Keratinocyte (primary cell): ENCODE data around the gene PLA1A.

ENCODE experiments used
- CTCF ChIP-seq, 3 experiments: IDR thresholded peaks in 1 of 3; conservative IDR thresholded peaks in 1 of 3; optimal IDR thresholded peaks in 1 of 3; 2 replicates in 2 of 3; 3 replicates in 1 of 3; pipeline versions ENCODE3 to v1.5.1; 2011; ENCODE audit warnings: low read length in 3 of 3, mild to moderate bottlenecking in 3 of 3, moderate library complexity in 2 of 3, control low read depth in 1 of 3, inconsistent platforms in 1 of 3; ENCODE audit not compliant: insufficient read depth in 2 of 3; ENCODE audit errors: extremely low read depth in 1 of 3
- EZH2 ChIP-seq: IDR thresholded peaks from one replicate; pipeline ENCODE4 v1.6.1; 2012; ENCODE audit warnings: inconsistent platforms, mild to moderate bottlenecking, low read length, moderate library complexity

DNA sequence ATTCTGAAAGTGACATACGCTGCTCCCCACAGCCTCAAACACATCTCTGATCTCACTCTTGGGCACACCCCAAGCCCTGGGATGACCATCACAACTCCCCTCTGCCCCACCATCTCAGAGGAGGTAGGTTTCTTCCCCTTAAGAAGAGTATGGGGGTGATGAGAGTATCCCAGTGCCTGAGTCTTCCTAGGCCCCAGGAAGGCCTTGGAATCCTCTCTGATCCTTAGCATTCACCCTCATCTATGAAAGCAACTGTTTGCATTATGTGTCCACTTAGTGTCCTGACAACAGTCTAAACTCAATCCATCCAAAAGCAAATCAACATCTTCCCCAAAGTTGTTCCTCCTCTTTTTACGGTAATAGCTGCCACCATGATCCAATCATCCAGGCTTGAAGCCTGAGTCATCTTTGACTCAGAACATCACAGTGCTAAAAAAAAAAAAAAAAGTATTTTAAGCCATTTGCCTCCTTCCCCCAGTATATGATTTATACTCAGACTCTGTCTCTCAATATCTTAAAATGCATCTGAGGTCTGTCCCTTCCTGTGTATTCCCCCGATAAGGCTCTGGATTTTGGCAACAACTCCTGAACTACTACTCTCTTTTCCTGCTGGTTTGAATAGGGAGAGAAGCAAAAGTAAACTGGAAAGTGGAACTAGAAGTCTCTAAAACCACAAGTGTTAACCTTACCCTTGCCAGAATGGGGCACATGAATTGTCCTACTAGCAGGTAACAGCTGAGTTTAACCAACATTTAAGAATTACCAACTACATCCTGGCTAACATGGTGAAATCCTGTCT lies 40.2 kb downstream of the PLA1A start:
- TF ChIP-seq CTCF (optimal IDR thresholded peaks at IDR 0.05 in 1 of 3, IDR thresholded peaks at IDR 0.05 in 1 of 3, conservative IDR thresholded peaks at IDR 0.05 in 1 of 3; ENCODE audit: extremely low read depth in 1 of 3, insufficient read depth in 2 of 3, low read length in 3 of 3) (no peak), EZH2 (no peak)
